Progenitor cell of endocrine pancreas (in vitro differentiated cells): ENCODE data around the gene CLCN2. TPM values are rescaled to one million over a fixed set of nuclear protein-coding genes. Genes with fewer than 3 reads are reported as not detected.

Experiments used
- DNase-seq: peaks from one replicate; pipeline ENCODE4 v3.0.0; 2021; ENCODE audit warnings: low spot score; ENCODE audit not compliant: unreplicated experiment
- H3K27ac Mint-ChIP-seq: 2 replicates; pipeline ENCODE4 v1.8.0; 2021; ENCODE audit warnings: mild to moderate bottlenecking, moderate library complexity, mixed read lengths
- H3K27me3 Mint-ChIP-seq: 2 replicates; pipeline ENCODE4 v1.8.0; 2021; ENCODE audit warnings: mixed read lengths
- H3K36me3 Mint-ChIP-seq: 2 replicates; pipeline ENCODE4 v1.8.0; 2022; ENCODE audit warnings: mixed read lengths; ENCODE audit not compliant: insufficient read depth
- H3K4me1 Mint-ChIP-seq: 2 replicates; pipeline ENCODE4 v1.8.0; 2021; ENCODE audit warnings: low read depth, mixed read lengths
- H3K4me3 Mint-ChIP-seq: 2 replicates; pipeline ENCODE4 v1.8.0; 2021; ENCODE audit warnings: low read depth, mild to moderate bottlenecking, moderate library complexity, mixed read lengths
- H3K9me3 Mint-ChIP-seq: 2 replicates; pipeline ENCODE4 v1.8.0; 2021; ENCODE audit warnings: low read depth, mixed read lengths
- total RNA-seq: library from RNA; stranded (reverse); gene quantifications from 2 replicates; pipeline ENCODE4 v1.2.1, GENCODE V29; 2021
- TF ChIP-seq, protein P1 (sequence below): fragments of 200-600 bp; sonication (generic); IDR thresholded peaks from one replicate; pipeline ENCODE4 v1.5.0; 2021; ENCODE audit warnings: antibody characterized with exemption, mild to moderate bottlenecking; ENCODE audit not compliant: unreplicated experiment

CLCN2 gene
- total RNA-seq, 1 donor from 2014 or later = 21.9 TPM

DNA sequence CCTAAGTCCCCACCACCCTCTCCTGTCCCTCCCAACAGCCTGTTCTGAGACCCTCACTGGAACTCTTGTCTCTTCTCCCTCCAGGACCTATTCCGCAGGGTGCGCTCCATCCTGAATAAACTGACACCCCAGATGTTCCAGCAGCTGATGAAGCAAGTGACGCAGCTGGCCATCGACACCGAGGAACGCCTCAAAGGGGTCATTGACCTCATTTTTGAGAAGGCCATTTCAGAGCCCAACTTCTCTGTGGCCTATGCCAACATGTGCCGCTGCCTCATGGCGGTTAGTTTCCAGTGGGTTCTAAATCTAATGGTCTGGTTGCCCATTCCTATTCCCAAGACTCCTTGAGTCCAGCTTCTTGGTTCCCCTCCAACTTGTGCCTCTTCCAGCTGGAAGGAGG is 37.7 kb downstream of the CLCN2 start:
- no peaks in the 10 kb centered on the region for H3K4me1 Mint-ChIP-seq
- DNase-seq = no peak
- no peak overlapping the region for H3K27ac Mint-ChIP-seq
- TF ChIP-seq, protein P1, sequence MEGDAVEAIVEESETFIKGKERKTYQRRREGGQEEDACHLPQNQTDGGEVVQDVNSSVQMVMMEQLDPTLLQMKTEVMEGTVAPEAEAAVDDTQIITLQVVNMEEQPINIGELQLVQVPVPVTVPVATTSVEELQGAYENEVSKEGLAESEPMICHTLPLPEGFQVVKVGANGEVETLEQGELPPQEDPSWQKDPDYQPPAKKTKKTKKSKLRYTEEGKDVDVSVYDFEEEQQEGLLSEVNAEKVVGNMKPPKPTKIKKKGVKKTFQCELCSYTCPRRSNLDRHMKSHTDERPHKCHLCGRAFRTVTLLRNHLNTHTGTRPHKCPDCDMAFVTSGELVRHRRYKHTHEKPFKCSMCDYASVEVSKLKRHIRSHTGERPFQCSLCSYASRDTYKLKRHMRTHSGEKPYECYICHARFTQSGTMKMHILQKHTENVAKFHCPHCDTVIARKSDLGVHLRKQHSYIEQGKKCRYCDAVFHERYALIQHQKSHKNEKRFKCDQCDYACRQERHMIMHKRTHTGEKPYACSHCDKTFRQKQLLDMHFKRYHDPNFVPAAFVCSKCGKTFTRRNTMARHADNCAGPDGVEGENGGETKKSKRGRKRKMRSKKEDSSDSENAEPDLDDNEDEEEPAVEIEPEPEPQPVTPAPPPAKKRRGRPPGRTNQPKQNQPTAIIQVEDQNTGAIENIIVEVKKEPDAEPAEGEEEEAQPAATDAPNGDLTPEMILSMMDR = no peak
- no peak overlapping the region for H3K4me3 Mint-ChIP-seq
- H3K36me3 Mint-ChIP-seq = peaks cover 47% of the 10 kb centered on the region
- H3K9me3 Mint-ChIP-seq = no peaks in the 10 kb centered on the region
- H3K27me3 Mint-ChIP-seq = no peaks in the 10 kb centered on the region

- peaks cover under 1% of the 10 kb centered on the region for H3K4me1 Mint-ChIP-seq
- no peak overlapping the region for H3K4me3 Mint-ChIP-seq
- no peak for DNase-seq
- peaks cover 46% of the 10 kb centered on the region for H3K36me3 Mint-ChIP-seq
- no peak overlapping the region for H3K27ac Mint-ChIP-seq
- H3K9me3 Mint-ChIP-seq = no peaks in the 10 kb centered on the region
- TF ChIP-seq, protein P1 = no peak
- H3K27me3 Mint-ChIP-seq = no peaks in the 10 kb centered on the region
Observed at GRCh38 chr3:184322731-184323487, 38.5 kb downstream of the CLCN2 start.

DNA sequence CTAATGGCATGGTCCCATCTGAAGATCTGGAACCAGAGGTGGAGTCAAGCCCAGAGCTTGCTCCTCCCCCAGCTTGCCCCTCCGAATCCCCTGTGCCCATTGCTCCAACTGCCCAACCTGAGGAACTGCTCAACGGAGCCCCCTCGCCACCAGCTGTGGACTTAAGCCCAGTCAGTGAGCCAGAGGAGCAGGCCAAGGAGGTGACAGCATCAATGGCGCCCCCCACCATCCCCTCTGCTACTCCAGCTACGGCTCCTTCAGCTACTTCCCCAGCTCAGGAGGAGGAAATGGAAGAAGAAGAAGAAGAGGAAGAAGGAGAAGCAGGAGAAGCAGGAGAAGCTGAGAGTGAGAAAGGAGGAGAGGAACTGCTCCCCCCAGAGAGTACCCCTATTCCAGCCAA is 39.7 kb downstream of the CLCN2 start:
- H3K9me3 Mint-ChIP-seq = no peaks in the 10 kb centered on the region
- no peak overlapping the region for H3K4me3 Mint-ChIP-seq
- TF ChIP-seq, protein P1 = no peak
- no peak for DNase-seq
- no peak overlapping the region for H3K27ac Mint-ChIP-seq
- H3K4me1 Mint-ChIP-seq = peaks cover 11% of the 10 kb centered on the region
- H3K36me3 Mint-ChIP-seq = peaks cover 44% of the 10 kb centered on the region
- H3K27me3 Mint-ChIP-seq = no peaks in the 10 kb centered on the region

- no peak for DNase-seq
- H3K36me3 Mint-ChIP-seq = peaks cover 36% of the 10 kb centered on the region
Observed at GRCh38 chr3:184320104-184320445, 41.3 kb downstream of the CLCN2 start.

GRCh38 chr3:184317201-184317600 is 44.2 kb downstream of the CLCN2 start:
- no peak for DNase-seq
- Mint-ChIP-seq H3K27me3 (no peaks in the 10 kb centered on the region), H3K4me1 (peaks cover 19% of the 10 kb centered on the region), H3K27ac (peak overlapping the region; percentile 94), H3K4me3 (peak overlapping the region; percentile 79), H3K9me3 (no peaks in the 10 kb centered on the region), H3K36me3 (peaks cover 21% of the 10 kb centered on the region)
- TF ChIP-seq, protein P1 = no peak

More at GRCh38 chr3:184320104-184320445, 41.3 kb downstream of the CLCN2 start:
- Mint-ChIP-seq H3K9me3 (no peaks in the 10 kb centered on the region), H3K4me3 (no peak overlapping the region), H3K27ac (no peak overlapping the region), H3K4me1 (peaks cover 19% of the 10 kb centered on the region), H3K27me3 (no peaks in the 10 kb centered on the region)
- TF ChIP-seq, protein P1 = no peak
